Loucy (cell line): ENCODE measurements around the gene NES.

Source experiments
- H2AFZ ChIP-seq: fragments of 200-600 bp; sonication (generic); 2 replicates; pipeline ENCODE4 v1.6.0; 2016; ENCODE audit warnings: antibody characterized with exemption, mild to moderate bottlenecking, low read length, moderate library complexity
- H3F3A ChIP-seq: fragments of 200-600 bp; 2 replicates; pipeline ENCODE4 v1.6.0; 2016; ENCODE audit warnings: antibody characterized with exemption, low read depth, mild to moderate bottlenecking
- H3K27me3 ChIP-seq: fragments of 200-600 bp; sonication (generic); 2 replicates; pipeline ENCODE4 v1.6.1; 2014; ENCODE audit warnings: low read length, mild to moderate bottlenecking; ENCODE audit not compliant: insufficient read depth, poor library complexity, severe bottlenecking
- H3K36me3 ChIP-seq: fragments of 200-600 bp; sonication (generic); 2 replicates; pipeline ENCODE4 v1.6.1; 2016; ENCODE audit warnings: low read length; ENCODE audit not compliant: insufficient read depth
- H3K4me1 ChIP-seq: fragments of 200-600 bp; sonication (generic); 2 replicates; pipeline ENCODE4 v1.5.1; 2014; ENCODE audit warnings: low read length, mild to moderate bottlenecking; ENCODE audit not compliant: insufficient read depth, poor library complexity, severe bottlenecking
- H3K4me2 ChIP-seq: fragments of 200-600 bp; sonication (generic); 2 replicates; pipeline ENCODE4 v1.6.0; 2014; ENCODE audit warnings: antibody characterized with exemption, low read length, low read depth, mild to moderate bottlenecking; ENCODE audit not compliant: poor library complexity, severe bottlenecking
- H3K4me3 ChIP-seq: fragments of 200-600 bp; sonication (generic); 2 replicates; pipeline ENCODE4 v1.5.1; 2014; ENCODE audit warnings: low read length, mild to moderate bottlenecking, mixed read lengths; ENCODE audit not compliant: poor library complexity, severe bottlenecking
- H3K79me2 ChIP-seq: fragments of 200-600 bp; sonication (generic); 2 replicates; pipeline ENCODE4 v1.6.1; 2014; ENCODE audit warnings: low read length; ENCODE audit not compliant: insufficient read depth
- H3K9ac ChIP-seq: fragments of 200-600 bp; sonication (generic); 2 replicates; pipeline ENCODE4 v1.6.0; 2014; ENCODE audit warnings: mild to moderate bottlenecking, low read depth, low read length, moderate library complexity; ENCODE audit not compliant: poor library complexity, severe bottlenecking
- H3K9me2 ChIP-seq: fragments of 200-600 bp; sonication (generic); replicated peaks from 2 replicates; pipeline ENCODE4 v1.6.1; 2016; ENCODE audit warnings: low read depth, low read length, mixed read lengths
- H3K9me3 ChIP-seq: fragments of 200-600 bp; sonication (generic); 2 replicates; pipeline ENCODE4 v1.6.1; 2014; ENCODE audit warnings: mild to moderate bottlenecking, antibody characterized with exemption, low read length, low read depth; ENCODE audit not compliant: insufficient read depth
- H4K20me1 ChIP-seq: fragments of 200-600 bp; sonication (generic); 2 replicates; pipeline ENCODE4 v1.6.0; 2014; ENCODE audit warnings: antibody characterized with exemption, low read length, mild to moderate bottlenecking; ENCODE audit not compliant: insufficient read depth, poor library complexity, severe bottlenecking
- CTCF ChIP-seq: fragments of 200-600 bp; sonication (generic); conservative IDR thresholded peaks from 2 replicates; pipeline ENCODE4 v1.5.1; 2014; ENCODE audit warnings: mild to moderate bottlenecking, antibody characterized with exemption, low read length
- EZH2phosphoT487 ChIP-seq: fragments of 200-600 bp; IDR thresholded peaks from 2 replicates; pipeline ENCODE4 v1.6.1; 2018; ENCODE audit warnings: antibody characterized with exemption, mild to moderate bottlenecking, moderate library complexity, borderline replicate concordance

Gene NES

GRCh38 chr1:156662800-156663055, 14.5 kb downstream of the NES start:
- TF ChIP-seq EZH2phosphoT487 (no peak), CTCF (no peak)
- H3K79me2 ChIP-seq = peaks cover 18% of the 10 kb centered on the region; the same call in 1 of the 2 replicates
- H2AFZ ChIP-seq = no peak overlapping the region
- H3K4me1 ChIP-seq = peaks cover 43% of the 10 kb centered on the region
- H3K9ac ChIP-seq = no peak overlapping the region
- H3K4me3 ChIP-seq = no peak overlapping the region
- H3K27me3 ChIP-seq = no peaks in the 10 kb centered on the region
- H3K36me3 ChIP-seq = no peaks in the 10 kb centered on the region
- H3K9me2 ChIP-seq = no peaks in the 10 kb centered on the region
- no peak overlapping the region for H3K4me2 ChIP-seq
- H3K9me3 ChIP-seq = no peaks in the 10 kb centered on the region
- H4K20me1 ChIP-seq = no peaks in the 10 kb centered on the region
- H3F3A ChIP-seq = peaks cover 2% of the 10 kb centered on the region; the same call in 1 of the 2 replicates

GRCh38 chr1:156662005-156662799, 15.0 kb downstream of the NES start:
- no peak overlapping the region for H2AFZ ChIP-seq
- peaks cover 2% of the 10 kb centered on the region; the same call in 1 of the 2 replicates for H3F3A ChIP-seq
- no peaks in the 10 kb centered on the region for H3K9me3 ChIP-seq
- peaks cover 18% of the 10 kb centered on the region; the same call in 1 of the 2 replicates for H3K79me2 ChIP-seq
- peak overlapping the region; percentile 96 for H3K4me3 ChIP-seq
- H3K9ac ChIP-seq = peak overlapping the region; percentile 93
- H4K20me1 ChIP-seq = no peaks in the 10 kb centered on the region
- no peaks in the 10 kb centered on the region for H3K9me2 ChIP-seq
- H3K4me2 ChIP-seq = peak overlapping the region; percentile 99
- H3K36me3 ChIP-seq = no peaks in the 10 kb centered on the region
- peaks cover 43% of the 10 kb centered on the region for H3K4me1 ChIP-seq
- H3K27me3 ChIP-seq = no peaks in the 10 kb centered on the region
- TF ChIP-seq EZH2phosphoT487 (no peak), CTCF (no peak)

GRCh38 chr1:156660752-156661112, 16.5 kb downstream of the NES start:
- H3K4me3 ChIP-seq = peak overlapping the region; percentile 96
- no peak for TF ChIP-seq EZH2phosphoT487
- peak overlapping the region; percentile 93 for H3K9ac ChIP-seq
- no peaks in the 10 kb centered on the region for H4K20me1 ChIP-seq
- H3K9me2 ChIP-seq = no peaks in the 10 kb centered on the region
- no peaks in the 10 kb centered on the region for H3K36me3 ChIP-seq
- peaks cover 2% of the 10 kb centered on the region; the same call in 1 of the 2 replicates for H3F3A ChIP-seq
- no peaks in the 10 kb centered on the region for H3K9me3 ChIP-seq
- H3K4me2 ChIP-seq = peak overlapping the region; percentile 99
- peaks cover 43% of the 10 kb centered on the region for H3K4me1 ChIP-seq
- H3K79me2 ChIP-seq = peaks cover 18% of the 10 kb centered on the region; the same call in 1 of the 2 replicates
- H3K27me3 ChIP-seq = no peaks in the 10 kb centered on the region
- peak overlapping the region; percentile 9; the same call in 1 of the 2 replicates for H2AFZ ChIP-seq
